SK-N-SH (cell line): Measurements from ENCODE around the gene RNF151. TPM values are rescaled to one million over a fixed set of nuclear protein-coding genes. Genes with fewer than 3 reads are reported as not detected.

Experiments
- CTCF ChIA-PET: fragments of 300-600, 350-600 bp; formaldehyde crosslinking; extraction: SDS; loops from one replicate; lab custom pipeline; 2021; lab: Yijun Ruan, JAX
- POLR2A ChIA-PET: fragments of 350-600 bp; sonication (Branson Sonifier 250); formaldehyde crosslinking; extraction: SDS; loops from one replicate; lab custom pipeline; 2020; ENCODE audit warnings: antibody characterized with exemption, inconsistent platforms; lab: Yijun Ruan, JAX
- DNase-seq: peaks from one replicate; pipeline ENCODE4 v3.0.0; 2012
- H2AFZ ChIP-seq: fragments of 200-600 bp; sonication (generic); 2 replicates; pipeline ENCODE4 v1.8.1; 2016; ENCODE audit warnings: antibody characterized with exemption, mild to moderate bottlenecking, low read depth
- H3F3A ChIP-seq: fragments of 200-600 bp; sonication (generic); replicated peaks from 2 replicates; pipeline ENCODE3; 2016; ENCODE audit warnings: antibody characterized with exemption, mild to moderate bottlenecking; ENCODE audit not compliant: insufficient read depth
- H3K27ac ChIP-seq, 2 experiments: fragments of 200-500 bp in 1 of 2; fragments of 200-600 bp in 1 of 2; sonication (Bioruptor generic) in 1 of 2; sonication (generic), shearing (Covaris generic) in 1 of 2; 2 replicates each; pipeline versions ENCODE4 v1.5.1 to v1.6.1; 2014 to 2016; ENCODE audit warnings: low read depth in 2 of 2, inconsistent platforms in 1 of 2, low read length in 1 of 2, mild to moderate bottlenecking in 1 of 2, mixed read lengths in 1 of 2
- H3K27me3 ChIP-seq: fragments of 200-600 bp; sonication (generic), shearing (Covaris generic); 2 replicates; pipeline ENCODE4 v1.6.1; 2016; ENCODE audit warnings: mixed run types; ENCODE audit not compliant: insufficient read depth
- H3K36me3 ChIP-seq, 2 experiments: fragments of 200-500 bp in 1 of 2; fragments of 200-600 bp in 1 of 2; sonication (Bioruptor generic) in 1 of 2; sonication (generic) in 1 of 2; replicated peaks in 1 of 2; 2 replicates each; pipeline versions ENCODE3 to v1.5.1; 2014 to 2016; ENCODE audit warnings: low read length in 1 of 2, mild to moderate bottlenecking in 1 of 2; ENCODE audit not compliant: insufficient read depth in 2 of 2, control insufficient read depth in 1 of 2
- H3K4me1 ChIP-seq, 2 experiments: fragments of 200-500 bp in 1 of 2; fragments of 200-600 bp in 1 of 2; sonication (Bioruptor generic) in 1 of 2; sonication (generic), shearing (Covaris generic) in 1 of 2; 2 replicates each; pipeline versions ENCODE4 v1.5.1 to v1.6.1; 2014 to 2016; ENCODE audit warnings: low read depth in 1 of 2, low read length in 1 of 2, mixed run types in 1 of 2; ENCODE audit not compliant: insufficient read depth in 2 of 2, control insufficient read depth in 1 of 2
- H3K4me2 ChIP-seq: fragments of 200-600 bp; sonication (generic), shearing (Covaris generic); 2 replicates; pipeline ENCODE4 v1.6.1; 2017; ENCODE audit warnings: mixed run types
- H3K4me3 ChIP-seq, 2 experiments: fragments of 200-500 bp in 1 of 2; fragments of 200-600 bp in 1 of 2; sonication (Bioruptor generic) in 1 of 2; sonication (generic), shearing (Covaris generic) in 1 of 2; 2 replicates each; pipeline versions ENCODE4 v1.5.1 to v1.8.1; 2014 to 2016; ENCODE audit warnings: low read depth in 2 of 2, inconsistent platforms in 1 of 2, low read length in 1 of 2, mild to moderate bottlenecking in 1 of 2, mixed read lengths in 1 of 2, moderate library complexity in 1 of 2
- H3K79me2 ChIP-seq: fragments of 200-600 bp; sonication (generic); 2 replicates; pipeline ENCODE4 v1.8.1; 2017; ENCODE audit warnings: mild to moderate bottlenecking; ENCODE audit not compliant: insufficient read depth
- H3K9ac ChIP-seq: fragments of 200-600 bp; sonication (generic); 2 replicates; pipeline ENCODE4 v1.6.1; 2017; ENCODE audit warnings: mixed run types
- H3K9me2 ChIP-seq: fragments of 200-600 bp; sonication (generic); 2 replicates; pipeline ENCODE4 v1.6.1; 2017; ENCODE audit warnings: mixed run types
- H3K9me3 ChIP-seq: fragments of 200-600 bp; sonication (generic); 2 replicates; pipeline ENCODE4 v1.6.1; 2017; ENCODE audit warnings: mixed run types, mild to moderate bottlenecking, moderate library complexity
- H4K20me1 ChIP-seq: fragments of 200-600 bp; sonication (generic); 2 replicates; pipeline ENCODE4 v1.6.1; 2017; ENCODE audit warnings: mild to moderate bottlenecking, mixed run types; ENCODE audit not compliant: insufficient read depth
- ELF1 ChIP-seq: IDR thresholded peaks from 2 replicates; pipeline ENCODE4 v1.4.0; 2012
- FOXM1 ChIP-seq: IDR thresholded peaks from 2 replicates; pipeline ENCODE4 v1.4.0; 2012; ENCODE audit warnings: low read depth, mild to moderate bottlenecking
- GABPA ChIP-seq: IDR thresholded peaks from 2 replicates; pipeline ENCODE4 v1.4.0; 2012; ENCODE audit warnings: low read depth, mild to moderate bottlenecking
- MEF2A ChIP-seq: IDR thresholded peaks from 2 replicates; pipeline ENCODE4 v1.4.0; 2012; ENCODE audit warnings: low read depth, borderline replicate concordance
- MXI1 ChIP-seq: IDR thresholded peaks from 2 replicates; pipeline ENCODE4 v1.6.1; 2012; ENCODE audit warnings: mild to moderate bottlenecking, low read depth, low read length, improper control_type of control experiment
- NRF1 ChIP-seq: IDR thresholded peaks from 2 replicates; pipeline ENCODE4 v1.6.1; 2012; ENCODE audit warnings: low read depth, mild to moderate bottlenecking, low read length
- POLR2AphosphoS5 ChIP-seq: IDR thresholded peaks from 2 replicates; pipeline ENCODE4 v1.6.1; 2012; ENCODE audit warnings: low read depth, low read length
- RCOR1 ChIP-seq: fragments of 150-350 bp; IDR thresholded peaks from 2 replicates; pipeline ENCODE4 v1.6.1; 2017; ENCODE audit warnings: antibody characterized with exemption, low read length
- RXRA ChIP-seq: IDR thresholded peaks from 2 replicates; pipeline ENCODE4 v1.4.0; 2012; ENCODE audit warnings: low read depth, mild to moderate bottlenecking, borderline replicate concordance
- USF1 ChIP-seq: IDR thresholded peaks from 2 replicates; pipeline ENCODE4 v1.4.0; 2012; ENCODE audit warnings: low read depth, borderline replicate concordance
- WGBS: methylation state at CpG from one replicate; pipeline ENCODE4 v1.1.6; 2017; ENCODE audit warnings: low lambda C conversion rate; 5-methylcytosine and 5-hydroxymethylcytosine counted together
- polyA plus RNA-seq, 3 experiments: library from polyadenylated mRNA; depleted of rRNA; stranded (reverse); fragments of >200 nt; gene quantifications; 2 replicates each; pipeline ENCODE4 v1.2.3, GENCODE V29; 2012
- TF ChIP-seq, protein P1 (sequence below): fragments of 200-600 bp; sonication (generic); IDR thresholded peaks from 2 replicates; pipeline ENCODE4 v1.6.1; 2017; ENCODE audit warnings: antibody characterized with exemption, mild to moderate bottlenecking, moderate library complexity
- TF ChIP-seq, protein P2 (sequence below): IDR thresholded peaks from 2 replicates; pipeline ENCODE4 v1.4.0; 2012; ENCODE audit warnings: low read depth

The RNF151 gene
- polyA plus RNA-seq, 1 of the 3 experiments (the other 2 are of a cell fraction): 0.07 TPM

DNA sequence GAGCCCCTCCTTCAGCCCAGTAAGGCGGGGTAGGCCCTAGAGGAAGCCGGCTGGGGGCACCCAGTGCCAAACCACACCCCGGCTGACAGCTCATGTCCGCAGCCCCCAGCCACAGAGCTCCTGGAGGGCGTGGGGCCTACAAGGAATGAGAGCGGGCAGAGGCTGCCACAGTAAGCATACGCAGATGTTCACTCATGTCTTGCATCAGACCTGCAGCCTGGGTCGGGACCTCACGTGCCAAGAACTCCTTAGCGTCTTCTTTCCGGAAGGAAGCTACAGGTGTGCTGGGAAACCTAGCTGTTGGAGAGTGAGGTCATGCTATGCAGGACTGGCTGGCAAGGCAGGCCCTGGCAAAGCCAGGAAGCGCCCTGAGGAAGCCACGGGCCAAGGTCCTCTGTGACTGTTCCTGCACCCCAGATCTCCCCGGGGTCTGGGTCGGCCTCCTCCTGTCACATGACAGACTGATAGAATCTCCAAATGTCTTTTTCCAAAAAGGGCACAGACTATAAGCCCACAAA, 41.4 kb downstream of the RNF151 start:
- peaks cover 2 to 11% of the 10 kb centered on the region in 2 experiments for H3K36me3 ChIP-seq
- peak overlapping the region; percentile 19 to 72; a peak in 2 of 4 replicates for H3K27ac ChIP-seq
- POLR2A ChIA-PET: interaction anchor here (0.8 to 1.4 kb wide), 2 partner anchors 10 to 147 kb away, joined by 3 to 8 read pairs; partner anchors contain the start of gene TRAF7
- H3K4me2 ChIP-seq: peak overlapping the region; percentile 97
- no peak for DNase-seq
- peaks cover 74% of the 10 kb centered on the region for H3K79me2 ChIP-seq
- H3F3A ChIP-seq: peaks cover 15% of the 10 kb centered on the region
- TF ChIP-seq POLR2AphosphoS5 (no peak), FOXM1 (no peak), RXRA (no peak), RCOR1 (no peak), GABPA (no peak), MXI1 (no peak), MEF2A (no peak), USF1 (no peak)
- TF ChIP-seq, protein P1, sequence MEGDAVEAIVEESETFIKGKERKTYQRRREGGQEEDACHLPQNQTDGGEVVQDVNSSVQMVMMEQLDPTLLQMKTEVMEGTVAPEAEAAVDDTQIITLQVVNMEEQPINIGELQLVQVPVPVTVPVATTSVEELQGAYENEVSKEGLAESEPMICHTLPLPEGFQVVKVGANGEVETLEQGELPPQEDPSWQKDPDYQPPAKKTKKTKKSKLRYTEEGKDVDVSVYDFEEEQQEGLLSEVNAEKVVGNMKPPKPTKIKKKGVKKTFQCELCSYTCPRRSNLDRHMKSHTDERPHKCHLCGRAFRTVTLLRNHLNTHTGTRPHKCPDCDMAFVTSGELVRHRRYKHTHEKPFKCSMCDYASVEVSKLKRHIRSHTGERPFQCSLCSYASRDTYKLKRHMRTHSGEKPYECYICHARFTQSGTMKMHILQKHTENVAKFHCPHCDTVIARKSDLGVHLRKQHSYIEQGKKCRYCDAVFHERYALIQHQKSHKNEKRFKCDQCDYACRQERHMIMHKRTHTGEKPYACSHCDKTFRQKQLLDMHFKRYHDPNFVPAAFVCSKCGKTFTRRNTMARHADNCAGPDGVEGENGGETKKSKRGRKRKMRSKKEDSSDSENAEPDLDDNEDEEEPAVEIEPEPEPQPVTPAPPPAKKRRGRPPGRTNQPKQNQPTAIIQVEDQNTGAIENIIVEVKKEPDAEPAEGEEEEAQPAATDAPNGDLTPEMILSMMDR: no peak
- TF ChIP-seq, protein P2, sequence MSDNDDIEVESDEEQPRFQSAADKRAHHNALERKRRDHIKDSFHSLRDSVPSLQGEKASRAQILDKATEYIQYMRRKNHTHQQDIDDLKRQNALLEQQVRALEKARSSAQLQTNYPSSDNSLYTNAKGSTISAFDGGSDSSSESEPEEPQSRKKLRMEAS: no peak
- H3K4me1 ChIP-seq: peaks cover 24 to 61% of the 10 kb centered on the region in 2 experiments; a peak in 3 of 4 replicates
- peak overlapping the region; percentile 90 to 91 for H3K4me3 ChIP-seq
- WGBS: 32% methylated on average over 10 of the region's 15 CpGs
- H3K9me3 ChIP-seq: no peaks in the 10 kb centered on the region
- H2AFZ ChIP-seq: no peak overlapping the region
- H3K27me3 ChIP-seq: no peaks in the 10 kb centered on the region
- CTCF ChIA-PET: interaction anchor here (1.1 to 1.7 kb wide), 7 partner anchors 12 to 140 kb away, joined by 3 to 12 read pairs (median 5); partner anchors contain the start of genes NTHL1, RPS2 and TSC2
- H4K20me1 ChIP-seq: peaks cover 61% of the 10 kb centered on the region
- no peaks in the 10 kb centered on the region for H3K9me2 ChIP-seq
- H3K9ac ChIP-seq: peak overlapping the region; percentile 95; the same call in 1 of the 2 replicates

DNA sequence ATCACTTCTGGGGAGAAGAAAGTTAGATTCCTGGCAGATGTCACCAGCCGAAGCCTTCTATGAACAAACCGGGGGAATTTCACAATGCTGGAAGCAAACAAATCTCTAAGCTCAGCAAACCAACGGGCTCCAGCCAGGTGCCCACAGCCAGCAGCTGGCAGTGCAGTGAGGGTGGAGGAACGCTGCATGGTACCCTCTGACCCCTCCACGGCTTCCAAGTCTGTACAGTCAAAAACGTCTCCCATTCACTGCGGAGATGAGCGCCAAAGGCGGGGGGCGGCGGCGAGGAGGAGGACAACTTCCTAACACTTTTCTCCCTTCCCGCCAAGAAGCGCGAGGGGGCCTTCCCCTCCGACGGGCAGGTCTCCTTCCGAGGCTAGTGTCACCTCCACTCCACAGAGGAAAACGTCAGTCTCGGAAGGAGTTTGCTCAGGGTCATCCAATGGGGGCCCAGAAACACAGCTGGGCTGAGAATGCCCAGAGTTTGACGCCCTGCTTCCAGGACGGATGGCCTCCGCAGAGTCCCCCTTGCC, 42.0 kb downstream of the RNF151 start:
- Histone ChIP-seq H3K4me1 (peaks cover 24 to 58% of the 10 kb centered on the region in 2 experiments; a peak in 3 of 4 replicates), H3K9me2 (no peaks in the 10 kb centered on the region), H3K4me3 (peak overlapping the region; percentile 90 to 91), H2AFZ (no peak overlapping the region), H3K27ac (peak overlapping the region; percentile 72 to 75), H3K4me2 (peak overlapping the region; percentile 97), H3K27me3 (no peaks in the 10 kb centered on the region), H3K36me3 (peaks cover 0 to 6% of the 10 kb centered on the region in 2 experiments), H3K79me2 (peaks cover 67% of the 10 kb centered on the region), H3K9me3 (no peaks in the 10 kb centered on the region), H3F3A (peaks cover 15% of the 10 kb centered on the region), H3K9ac (peak overlapping the region; percentile 95), H4K20me1 (peaks cover 55% of the 10 kb centered on the region)
- ChIA-PET CTCF (interaction anchor here (1.1 to 1.7 kb wide), 7 partner anchors 13 to 139 kb away, joined by 3 to 12 read pairs (median 5); partner anchors contain the start of genes NTHL1, RPS2 and TSC2), POLR2A (interaction anchor here (0.6 to 1.4 kb wide), 4 partner anchors 11 to 147 kb away, joined by 3 to 8 read pairs (median 6); partner anchors contain the start of genes RPS2 and TRAF7)
- WGBS: 3% methylated on average over 8 of the region's 23 CpGs
- peak; percentile 61 for DNase-seq
- TF ChIP-seq ELF1 (no peak), NRF1 (no peak), GABPA (0 out of 2 replicates have a peak, but pooled peaks have one; percentile 18)
